Measurements from ENCODE around the gene GAB2.
A peak's percentile ranks its signal among the peaks of the same experiment; 100 is the strongest.
"Not testable (repeated sequence)": the region's sequence is repeated elsewhere in the genome, so short reads cannot be mapped to it uniquely, and the experiment has no call there.

GAB2 gene

GRCh38 chr11:78195917-78196560, 221.6 kb downstream of the GAB2 start:
- no peak for DNase-seq (ENCODE audit: insufficient read length, low spot score)
- no peak for FAIRE-seq

- DNase-seq (ENCODE audit: insufficient read length, low spot score) = no peak
- no peak for FAIRE-seq
Observed at GRCh38 chr11:78194490-78194889, 223.1 kb downstream of the GAB2 start.

- DNase-seq (ENCODE audit: insufficient read length, low spot score) = no peak
- FAIRE-seq = no peak
Observed at GRCh38 chr11:78193806-78194205, 223.8 kb downstream of the GAB2 start.

- DNase-seq (ENCODE audit: insufficient read length, low spot score) = no peak
- no peak for FAIRE-seq
Observed at GRCh38 chr11:78192911-78193351, 224.7 kb downstream of the GAB2 start.

- DNase-seq (ENCODE audit: insufficient read length, low spot score) (no peak), FAIRE-seq (no peak)
Observed at GRCh38 chr11:78192223-78192719, 225.3 kb downstream of the GAB2 start.

GRCh38 chr11:78190871-78191538, 226.6 kb downstream of the GAB2 start:
- no peak for FAIRE-seq
- DNase-seq (ENCODE audit: insufficient read length, low spot score) = no peak

GRCh38 chr11:78190374-78190773, 227.2 kb downstream of the GAB2 start:
- DNase-seq (ENCODE audit: insufficient read length, low spot score) (no peak), FAIRE-seq (no peak)

GRCh38 chr11:78189851-78190250, 227.8 kb downstream of the GAB2 start:
- FAIRE-seq (no peak), DNase-seq (ENCODE audit: insufficient read length, low spot score) (no peak)

- no peak for DNase-seq (ENCODE audit: insufficient read length, low spot score)
- FAIRE-seq = no peak
Observed at GRCh38 chr11:78189174-78189724, 228.4 kb downstream of the GAB2 start.

- FAIRE-seq = peak; percentile 92
Observed at GRCh38 chr11:78188286-78189173, 229.1 kb downstream of the GAB2 start, which contains the start of the genes KCTD21 and USP35. KCTD21 (minus strand) TSS chr11:78188626; CDS start chr11:78174554, 14,072 bp downstream. USP35 (plus strand) TSS chr11:78188919; CDS start chr11:78196246, 7,327 bp downstream.

GRCh38 chr11:78187366-78188285, 230.0 kb downstream of the GAB2 start:
- FAIRE-seq (peak; percentile 18), DNase-seq (ENCODE audit: insufficient read length, low spot score) (peak; percentile 40)

More at GRCh38 chr11:78188286-78189173, 229.1 kb downstream of the GAB2 start, which contains the start of the genes KCTD21 and USP35:
- peak; percentile 98 for DNase-seq (ENCODE audit: insufficient read length, low spot score)

- no peak for FAIRE-seq
Observed at GRCh38 chr11:78181185-78181584, 236.4 kb downstream of the GAB2 start.

GRCh38 chr11:78180751-78181150, 236.9 kb downstream of the GAB2 start:
- DNase-seq (ENCODE audit: insufficient read length, low spot score) = no peak
- FAIRE-seq = no peak

More at GRCh38 chr11:78181185-78181584, 236.4 kb downstream of the GAB2 start:
- no peak for DNase-seq (ENCODE audit: insufficient read length, low spot score)

GRCh38 chr11:78179459-78180071, 238.1 kb downstream of the GAB2 start:
- FAIRE-seq (no peak), DNase-seq (ENCODE audit: insufficient read length, low spot score) (no peak)

- FAIRE-seq = no peak
- no peak for DNase-seq (ENCODE audit: insufficient read length, low spot score)
Observed at GRCh38 chr11:78177216-78177615, 240.4 kb downstream of the GAB2 start.

- no peak for FAIRE-seq
- no peak for DNase-seq (ENCODE audit: insufficient read length, low spot score)
Observed at GRCh38 chr11:78176605-78177141, 240.9 kb downstream of the GAB2 start.

- FAIRE-seq; DNase-seq (ENCODE audit: insufficient read length, low spot score): not testable (repeated sequence)
Observed at GRCh38 chr11:78175862-78176261, 241.8 kb downstream of the GAB2 start.

- FAIRE-seq = no peak
- no peak for DNase-seq (ENCODE audit: insufficient read length, low spot score)
Observed at GRCh38 chr11:78171951-78172350, 245.7 kb downstream of the GAB2 start.

Measured in GM19239 (cell line).